Left lung (tissue), 10 donors: ENCODE results near the gene ZNF3. TPM values are rescaled to one million over a fixed set of nuclear protein-coding genes. Genes with fewer than 3 reads are reported as not detected.

Experiments
- ATAC-seq: fragments of 200-7000 bp; cut with Tn5 transposase; one replicate; pipeline ENCODE4 v1.9.1; 2020; ENCODE audit warnings: moderate library complexity
- DNase-seq, 4 donors: peaks; one replicate each; pipeline ENCODE4 v3.0.0-alpha.2; 2013 to 2020
- H3K27ac ChIP-seq, 2 donors: fragments of 200-600 bp; sonication (generic) in 1 of 2; one replicate each; pipeline versions ENCODE4 v1.5.0 to v1.8.0; 2020 to 2021
- H3K27me3 ChIP-seq, 2 donors: fragments of 200-600 bp; sonication (generic) in 1 of 2; one replicate each; pipeline versions ENCODE4 v1.5.0 to v1.8.0; 2020 to 2021
- H3K36me3 ChIP-seq, 2 donors: fragments of 200-600 bp; sonication (generic) in 1 of 2; one replicate each; pipeline versions ENCODE4 v1.5.0 to v1.8.0; 2020 to 2021
- H3K4me1 ChIP-seq, 2 donors: fragments of 200-600 bp; one replicate each; pipeline ENCODE4 v1.8.0; 2021
- H3K4me3 ChIP-seq, 2 donors: fragments of 200-600 bp; sonication (generic) in 1 of 2; one replicate each; pipeline versions ENCODE4 v1.5.0 to v1.8.0; 2020 to 2021; ENCODE audit warnings: mild to moderate bottlenecking in 1 of 2
- H3K9me3 ChIP-seq, 2 donors: fragments of 200-600 bp; sonication (generic) in 1 of 2; one replicate each; pipeline versions ENCODE4 v1.5.0 to v1.8.0; 2020 to 2021
- intact Hi-C, 2 donors: fragments of 100-400 bp; cut with DNase I; formaldehyde crosslinking; loops; one replicate each; pipeline versions ENCODE4 v1.11.2 to v1.14.2; 2022
- polyA plus RNA-seq, 6 donors: library from polyadenylated mRNA; unstranded; fragments of 120-200 nt; gene quantifications; one replicate each; pipeline ENCODE4 v1.2.1, GENCODE V29; 2013; ENCODE audit not compliant: insufficient read length in 6 of 6
- total RNA-seq, 2 donors: library from RNA; stranded (reverse); fragmentation: NEBNext Ultra II Directional; extraction: Animal tissue kit (Norgen Biotek cat#: 25700); gene quantifications; one replicate each; pipeline ENCODE4 v1.2.1, GENCODE V29; 2021
- TF ChIP-seq, protein P1 (sequence below), 2 donors: fragments of 200-600 bp; sonication (generic) in 1 of 2; IDR thresholded peaks; one replicate each; pipeline versions ENCODE4 v1.5.0 to v1.8.0; 2021; ENCODE audit warnings: antibody characterized with exemption in 2 of 2
- donor health status: DM: no; HTN: yes; CAD: no.
- donor health status: DM: no; HTN: no; CAD: no.

The ZNF3 gene
- total and polyA plus RNA-seq, 8 donors = 22.5 to 53.1 (median 49.5) TPM

DNA sequence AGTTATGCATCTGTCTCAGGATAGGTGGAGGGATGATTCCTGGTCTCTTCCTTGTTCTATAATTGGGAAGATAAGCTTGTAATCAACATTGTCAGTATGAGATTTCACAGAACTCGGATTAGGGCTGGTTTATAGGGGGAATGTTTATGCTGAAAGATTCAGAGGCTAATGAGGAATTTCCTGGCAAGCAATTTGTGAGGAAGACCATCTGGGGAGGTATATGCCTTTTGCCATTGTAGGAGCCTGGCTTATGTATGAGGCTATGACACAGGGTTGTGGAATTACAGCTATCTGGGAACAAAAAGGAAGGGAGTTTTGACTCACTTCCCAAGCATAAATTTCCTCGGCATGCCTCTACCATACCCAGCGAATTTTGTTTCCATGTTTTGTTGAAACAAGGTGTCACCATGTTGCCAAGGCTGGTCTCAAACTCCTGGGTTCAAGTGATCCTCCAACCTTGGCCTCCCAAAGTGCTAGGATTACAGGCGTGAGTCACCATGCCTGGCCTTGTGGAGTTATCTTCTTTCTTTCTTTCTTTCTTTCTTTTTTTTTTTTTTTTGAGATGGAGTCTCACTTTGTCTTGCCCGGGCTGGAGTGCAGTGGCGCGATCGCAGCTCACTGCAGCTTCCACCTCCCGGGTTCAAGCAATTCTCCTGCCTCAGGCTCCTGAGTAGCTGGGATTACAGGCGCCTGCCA is 5.7 kb upstream of the ZNF3 start:
- no peak overlapping the region for H3K27ac ChIP-seq
- H3K9me3 ChIP-seq = no peaks in the 10 kb centered on the region
- no peak for DNase-seq
- TF ChIP-seq, protein P1, sequence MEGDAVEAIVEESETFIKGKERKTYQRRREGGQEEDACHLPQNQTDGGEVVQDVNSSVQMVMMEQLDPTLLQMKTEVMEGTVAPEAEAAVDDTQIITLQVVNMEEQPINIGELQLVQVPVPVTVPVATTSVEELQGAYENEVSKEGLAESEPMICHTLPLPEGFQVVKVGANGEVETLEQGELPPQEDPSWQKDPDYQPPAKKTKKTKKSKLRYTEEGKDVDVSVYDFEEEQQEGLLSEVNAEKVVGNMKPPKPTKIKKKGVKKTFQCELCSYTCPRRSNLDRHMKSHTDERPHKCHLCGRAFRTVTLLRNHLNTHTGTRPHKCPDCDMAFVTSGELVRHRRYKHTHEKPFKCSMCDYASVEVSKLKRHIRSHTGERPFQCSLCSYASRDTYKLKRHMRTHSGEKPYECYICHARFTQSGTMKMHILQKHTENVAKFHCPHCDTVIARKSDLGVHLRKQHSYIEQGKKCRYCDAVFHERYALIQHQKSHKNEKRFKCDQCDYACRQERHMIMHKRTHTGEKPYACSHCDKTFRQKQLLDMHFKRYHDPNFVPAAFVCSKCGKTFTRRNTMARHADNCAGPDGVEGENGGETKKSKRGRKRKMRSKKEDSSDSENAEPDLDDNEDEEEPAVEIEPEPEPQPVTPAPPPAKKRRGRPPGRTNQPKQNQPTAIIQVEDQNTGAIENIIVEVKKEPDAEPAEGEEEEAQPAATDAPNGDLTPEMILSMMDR (IDR thresholded peaks at IDR 0.05) = no peak
- H3K36me3 ChIP-seq = peaks cover 0 to 20% of the 10 kb centered on the region in 2 donors
- no peak for ATAC-seq
- intact Hi-C loops = no loop called here
- no peak overlapping the region for H3K4me3 ChIP-seq
- H3K4me1 ChIP-seq = peaks cover under 1 to 32% of the 10 kb centered on the region in 2 donors
- H3K27me3 ChIP-seq = no peaks in the 10 kb centered on the region

DNA sequence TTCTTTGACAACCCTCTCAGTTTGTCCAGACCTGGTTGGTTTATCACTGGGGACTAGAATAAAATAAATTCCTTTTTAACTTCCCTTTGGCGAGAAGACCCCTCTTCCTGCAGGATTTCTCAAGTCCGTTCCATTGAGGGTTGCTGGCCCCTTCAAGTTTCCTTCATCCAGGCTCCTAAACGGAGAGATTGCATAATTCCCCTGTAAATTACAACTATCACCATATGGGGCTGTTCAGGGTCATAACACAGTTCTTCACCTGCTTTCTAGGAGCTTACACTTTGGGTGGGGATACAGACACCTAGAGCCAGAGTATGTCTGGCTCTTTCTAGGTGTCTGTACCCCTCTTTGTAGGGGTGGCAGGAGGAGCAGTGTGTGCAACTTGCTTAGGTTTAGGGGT is 4.0 kb upstream of the ZNF3 start:
- intact Hi-C loops = no loop called here
- Histone ChIP-seq H3K27ac (no peak overlapping the region), H3K4me1 (peaks cover 7 to 44% of the 10 kb centered on the region in 2 donors), H3K4me3 (no peak overlapping the region), H3K27me3 (no peaks in the 10 kb centered on the region), H3K9me3 (no peaks in the 10 kb centered on the region), H3K36me3 (peaks cover 0 to 3% of the 10 kb centered on the region in 2 donors)
- TF ChIP-seq, protein P1 (IDR thresholded peaks at IDR 0.05) = no peak
- ATAC-seq = no peak
- no peak for DNase-seq

DNA sequence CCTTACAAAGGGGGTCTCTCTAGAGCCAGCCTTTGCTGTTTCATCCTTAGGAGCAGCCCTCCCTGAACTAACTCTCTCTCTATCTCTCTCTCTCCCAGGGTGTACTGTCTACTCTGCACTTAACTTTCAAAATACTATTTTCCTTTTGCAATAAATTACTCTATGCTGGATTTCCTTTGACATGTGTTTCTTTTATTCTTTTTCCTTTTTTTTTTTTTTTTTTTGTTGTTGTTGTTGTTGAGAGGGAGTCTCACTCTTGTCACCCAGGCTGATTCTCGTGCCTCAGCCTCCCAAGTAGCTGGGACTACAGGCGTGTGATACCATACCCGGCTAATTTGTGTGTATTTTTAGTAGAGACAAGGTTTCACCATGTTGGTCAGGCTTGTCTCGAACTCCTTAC is 1.5 kb upstream of the ZNF3 start:
- Histone ChIP-seq H3K27ac (peak overlapping the region in 1 of 2 donors; percentile 88), H3K9me3 (no peaks in the 10 kb centered on the region), H3K27me3 (no peaks in the 10 kb centered on the region), H3K4me3 (no peak overlapping the region), H3K36me3 (peaks cover 0 to 16% of the 10 kb centered on the region in 2 donors), H3K4me1 (peaks cover 14 to 43% of the 10 kb centered on the region in 2 donors)
- ATAC-seq = no peak
- TF ChIP-seq, protein P1 (IDR thresholded peaks at IDR 0.05) = no peak
- intact Hi-C loops = no loop called here
- DNase-seq = no peak

DNA sequence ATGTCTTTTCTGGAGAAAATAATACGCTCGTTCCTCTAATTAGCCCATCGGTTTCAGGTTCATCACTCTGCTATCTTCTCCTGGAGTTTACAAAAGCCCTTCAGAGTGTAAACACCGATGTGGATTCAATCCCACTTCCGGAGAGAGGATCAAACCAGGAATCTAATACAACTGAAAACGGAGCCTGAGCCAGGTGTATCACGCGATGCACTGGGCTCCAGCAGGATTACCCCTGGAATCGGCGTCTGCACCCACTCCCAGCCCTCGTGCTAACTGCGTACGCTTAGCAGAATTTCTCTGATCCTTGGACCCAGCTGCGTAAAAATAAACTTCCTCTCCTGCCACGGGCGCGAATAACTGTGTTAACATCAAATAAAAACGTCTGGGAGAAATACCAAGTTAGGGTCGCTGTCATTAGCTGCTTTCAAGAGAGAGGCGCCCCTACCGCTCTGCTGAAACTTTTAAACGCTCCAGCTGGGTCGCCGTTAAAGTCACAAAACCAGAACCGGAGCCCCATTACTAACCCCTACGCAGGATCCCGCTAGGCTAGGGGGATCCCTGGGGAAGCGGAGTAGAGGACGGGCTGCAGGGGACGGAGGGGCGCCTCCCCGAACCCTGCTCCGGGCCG is 502 bp downstream of the ZNF3 start:
- DNase-seq = no peak
- ATAC-seq = peak; percentile 17
- peak overlapping the region; percentile 74 to 88 for H3K27ac ChIP-seq
- no peaks in the 10 kb centered on the region for H3K9me3 ChIP-seq
- TF ChIP-seq, protein P1 (IDR thresholded peaks at IDR 0.05) = no peak
- intact Hi-C loops = no loop called here
- peaks cover 0 to 34% of the 10 kb centered on the region in 2 donors for H3K36me3 ChIP-seq
- H3K27me3 ChIP-seq = no peaks in the 10 kb centered on the region
- H3K4me3 ChIP-seq = peak overlapping the region; percentile 94 to 98
- peaks cover 14 to 41% of the 10 kb centered on the region in 2 donors for H3K4me1 ChIP-seq

DNA sequence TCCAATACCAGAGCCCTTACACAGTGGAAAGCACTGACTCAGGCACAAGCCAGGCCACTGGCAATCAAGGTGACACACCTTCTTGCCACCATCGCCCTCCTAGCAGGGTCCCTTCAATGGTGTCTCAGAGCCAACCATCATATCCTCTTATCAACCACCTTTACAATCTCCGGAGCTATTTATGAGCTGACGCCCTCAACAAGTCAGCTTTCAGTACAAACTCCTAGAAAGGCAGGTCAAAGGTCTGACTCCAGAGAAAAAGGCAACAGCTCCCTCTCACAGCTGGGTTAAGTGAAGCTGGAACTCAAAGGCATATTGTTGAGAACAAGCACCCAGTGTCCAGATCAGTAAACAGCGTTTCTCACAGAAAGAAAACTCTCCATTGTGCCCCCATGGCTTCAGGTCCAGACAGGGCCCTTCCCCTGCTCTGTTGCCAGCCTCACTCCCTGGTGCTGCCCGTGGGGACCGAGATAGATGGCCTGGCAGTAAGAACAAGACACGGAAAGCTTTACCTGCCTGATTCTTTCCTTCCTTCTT is 2.4 kb downstream of the ZNF3 start:
- intact Hi-C loops = no loop called here
- no peak overlapping the region for H3K4me3 ChIP-seq
- ATAC-seq (no peak), DNase-seq (no peak)
- H3K4me1 ChIP-seq = peaks cover 14 to 41% of the 10 kb centered on the region in 2 donors
- TF ChIP-seq, protein P1 (IDR thresholded peaks at IDR 0.05) = no peak
- H3K27me3 ChIP-seq = no peaks in the 10 kb centered on the region
- no peak overlapping the region for H3K27ac ChIP-seq
- peaks cover 6 to 53% of the 10 kb centered on the region in 2 donors for H3K36me3 ChIP-seq
- no peaks in the 10 kb centered on the region for H3K9me3 ChIP-seq
